ENCODE data around the gene SMC1A. TPM values are rescaled to one million over a fixed set of nuclear protein-coding genes. Genes with fewer than 3 reads are reported as not detected.

The SMC1A gene
- total and polyA plus RNA-seq, 12 donors = 7.6 to 51.6 (median 38.7) TPM

DNA sequence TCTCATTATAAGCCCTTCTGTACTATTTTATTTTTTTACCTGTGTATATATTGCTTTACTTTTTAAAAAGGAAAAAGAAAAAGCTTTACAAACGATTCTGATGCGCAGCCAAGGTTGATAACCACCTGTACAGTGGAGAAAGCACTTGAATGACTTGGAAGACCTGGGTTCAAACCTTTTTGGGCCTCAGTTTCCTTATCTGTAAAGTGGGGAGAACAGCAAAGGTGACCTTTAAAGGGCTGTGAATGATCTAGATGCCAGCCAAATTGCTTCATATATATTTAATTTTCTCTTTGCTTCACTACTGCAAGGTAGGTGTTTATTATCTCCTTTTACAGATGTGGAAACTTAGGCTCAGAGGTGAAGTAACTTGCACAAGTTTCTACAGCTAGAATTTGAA, 45.0 kb downstream of the SMC1A start:
- Histone ChIP-seq H3K36me3 (replicated peaks in 1 of 2) (peaks cover 0 to 48% of the 10 kb centered on the region in 2 donors), H3K27me3 (no peaks in the 10 kb centered on the region), H3K4me1 (replicated peaks in 1 of 2) (no peaks in the 10 kb centered on the region), H3K27ac (no peak overlapping the region), H3K4me3 (no peak overlapping the region), H3K9me3 (replicated peaks in 1 of 3) (no peaks in the 10 kb centered on the region)
- no peak for DNase-seq
- TF ChIP-seq POLR2A (IDR thresholded peaks at IDR 0.05) = no peak
- TF ChIP-seq, protein P1, sequence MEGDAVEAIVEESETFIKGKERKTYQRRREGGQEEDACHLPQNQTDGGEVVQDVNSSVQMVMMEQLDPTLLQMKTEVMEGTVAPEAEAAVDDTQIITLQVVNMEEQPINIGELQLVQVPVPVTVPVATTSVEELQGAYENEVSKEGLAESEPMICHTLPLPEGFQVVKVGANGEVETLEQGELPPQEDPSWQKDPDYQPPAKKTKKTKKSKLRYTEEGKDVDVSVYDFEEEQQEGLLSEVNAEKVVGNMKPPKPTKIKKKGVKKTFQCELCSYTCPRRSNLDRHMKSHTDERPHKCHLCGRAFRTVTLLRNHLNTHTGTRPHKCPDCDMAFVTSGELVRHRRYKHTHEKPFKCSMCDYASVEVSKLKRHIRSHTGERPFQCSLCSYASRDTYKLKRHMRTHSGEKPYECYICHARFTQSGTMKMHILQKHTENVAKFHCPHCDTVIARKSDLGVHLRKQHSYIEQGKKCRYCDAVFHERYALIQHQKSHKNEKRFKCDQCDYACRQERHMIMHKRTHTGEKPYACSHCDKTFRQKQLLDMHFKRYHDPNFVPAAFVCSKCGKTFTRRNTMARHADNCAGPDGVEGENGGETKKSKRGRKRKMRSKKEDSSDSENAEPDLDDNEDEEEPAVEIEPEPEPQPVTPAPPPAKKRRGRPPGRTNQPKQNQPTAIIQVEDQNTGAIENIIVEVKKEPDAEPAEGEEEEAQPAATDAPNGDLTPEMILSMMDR (IDR thresholded peaks at IDR 0.05) = no peak
- WGBS, 4 donors = 88 to 97% (median 91%) methylated on average over 2 of the region's 2 CpGs
- intact Hi-C loops (cut with DNase I) = no loop called here

DNA sequence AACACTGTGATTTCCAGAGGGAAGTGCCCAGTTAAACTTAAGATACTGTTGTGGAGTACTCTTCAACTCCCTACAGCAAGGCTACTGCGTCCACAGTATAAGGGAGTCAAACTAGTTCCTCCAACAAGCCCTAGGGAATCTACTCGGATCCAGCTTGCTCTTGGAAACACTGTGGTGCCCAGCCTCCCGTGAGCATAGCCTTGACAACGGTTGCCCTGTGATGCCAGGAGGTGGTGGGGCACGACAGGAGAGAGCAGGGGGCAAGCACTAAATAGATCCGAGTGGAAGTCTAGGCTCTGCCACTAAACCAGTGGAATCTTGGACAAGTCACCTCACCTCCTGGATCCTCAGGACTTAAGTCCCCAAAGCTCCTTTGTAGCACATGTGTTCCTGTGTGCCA, 45.6 kb downstream of the SMC1A start:
- no peaks in the 10 kb centered on the region for H3K4me1 ChIP-seq (replicated peaks in 1 of 2)
- H3K27ac ChIP-seq = no peak overlapping the region
- H3K27me3 ChIP-seq = no peaks in the 10 kb centered on the region
- 80 to 94% (median 91%) methylated on average over 2 to 6 of the region's 6 CpGs for WGBS, 4 donors
- TF ChIP-seq, protein P1 (IDR thresholded peaks at IDR 0.05) = no peak
- TF ChIP-seq POLR2A (IDR thresholded peaks at IDR 0.05) = no peak
- intact Hi-C loops (cut with DNase I) = no loop called here
- DNase-seq = no peak
- no peak overlapping the region for H3K4me3 ChIP-seq
- peaks cover 0 to 42% of the 10 kb centered on the region in 2 donors for H3K36me3 ChIP-seq (replicated peaks in 1 of 2)
- H3K9me3 ChIP-seq (replicated peaks in 1 of 3) = no peaks in the 10 kb centered on the region

DNA sequence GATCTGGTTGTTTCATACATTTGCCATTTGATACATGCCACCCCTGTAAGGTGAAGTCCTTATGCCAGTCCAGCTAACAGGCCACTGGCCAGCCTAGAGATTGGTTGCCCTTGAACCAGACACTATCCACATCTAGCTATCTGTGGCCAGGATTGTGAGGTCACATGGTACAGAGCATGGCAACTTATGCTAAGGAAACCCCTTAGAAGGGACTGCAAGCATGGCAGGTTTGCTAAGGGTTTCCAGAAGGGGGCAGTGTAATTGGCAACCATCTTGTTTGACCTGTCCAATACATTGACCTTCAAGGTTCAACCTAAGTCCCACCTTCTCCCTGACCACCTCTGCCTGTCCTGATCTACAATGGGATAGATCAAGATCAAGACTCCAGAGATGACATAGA, 47.5 kb downstream of the SMC1A start:
- no peak for DNase-seq
- H3K36me3 ChIP-seq (replicated peaks in 1 of 2) = peaks cover 0 to 23% of the 10 kb centered on the region in 2 donors
- no peaks in the 10 kb centered on the region for H3K27me3 ChIP-seq
- TF ChIP-seq, protein P1 (IDR thresholded peaks at IDR 0.05) = no peak
- TF ChIP-seq POLR2A (IDR thresholded peaks at IDR 0.05) = no peak
- no peaks in the 10 kb centered on the region for H3K4me1 ChIP-seq (replicated peaks in 1 of 2)
- no peak overlapping the region for H3K4me3 ChIP-seq
- no peak overlapping the region for H3K27ac ChIP-seq
- intact Hi-C loops (cut with DNase I) = no loop called here
- H3K9me3 ChIP-seq (replicated peaks in 1 of 3) = no peaks in the 10 kb centered on the region

DNA sequence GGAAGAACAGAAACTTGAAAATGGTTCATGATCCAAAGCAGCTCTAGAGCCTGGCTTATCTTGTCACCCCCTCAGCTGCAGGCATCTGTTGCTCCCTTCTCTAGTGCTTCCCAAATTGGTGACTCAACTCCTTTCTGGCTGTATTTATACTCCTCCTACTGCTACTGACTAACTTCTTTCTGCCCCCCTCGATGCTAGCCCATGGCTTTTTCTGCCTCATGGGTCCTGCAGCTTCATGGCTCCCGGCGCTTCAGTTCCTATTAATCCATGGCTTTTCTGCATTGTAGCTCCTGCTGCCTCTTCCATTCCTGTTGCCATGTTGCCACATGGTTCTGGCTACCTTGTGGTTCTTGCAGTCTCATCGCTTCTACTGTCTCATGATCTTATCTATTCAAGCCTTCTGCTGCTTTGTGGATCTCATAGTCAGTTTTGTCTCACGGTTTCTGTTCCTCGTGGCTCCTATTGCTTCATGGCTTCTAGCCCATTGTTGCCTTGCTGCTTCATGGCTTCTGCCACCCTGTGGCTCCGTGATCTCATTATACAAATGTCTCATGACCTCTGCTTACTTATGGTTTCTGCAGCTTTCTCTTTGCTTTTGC, 48.1 kb downstream of the SMC1A start:
- H3K27ac ChIP-seq = no peak overlapping the region
- DNase-seq = peak in 1 of 7 donors; percentile 10
- intact Hi-C loops (cut with DNase I) = no loop called here
- H3K9me3 ChIP-seq (replicated peaks in 1 of 3) = no peaks in the 10 kb centered on the region
- 82 to 89% (median 86%) methylated on average over 7 of the region's 7 CpGs for WGBS, 4 donors
- TF ChIP-seq, protein P1 (IDR thresholded peaks at IDR 0.05) = no peak
- no peak for TF ChIP-seq POLR2A (IDR thresholded peaks at IDR 0.05)
- no peak overlapping the region for H3K4me3 ChIP-seq
- peaks cover 0 to 17% of the 10 kb centered on the region in 2 donors for H3K36me3 ChIP-seq (replicated peaks in 1 of 2)
- H3K27me3 ChIP-seq = no peaks in the 10 kb centered on the region
- no peaks in the 10 kb centered on the region for H3K4me1 ChIP-seq (replicated peaks in 1 of 2)
